ENCODE data around the gene IFT88. TPM values are rescaled to one million over a fixed set of nuclear protein-coding genes. Genes with fewer than 3 reads are reported as not detected.

The IFT88 gene
- polyA plus RNA-seq, 3 donors: 2.9 to 4.5 (median 4.1) TPM

DNA sequence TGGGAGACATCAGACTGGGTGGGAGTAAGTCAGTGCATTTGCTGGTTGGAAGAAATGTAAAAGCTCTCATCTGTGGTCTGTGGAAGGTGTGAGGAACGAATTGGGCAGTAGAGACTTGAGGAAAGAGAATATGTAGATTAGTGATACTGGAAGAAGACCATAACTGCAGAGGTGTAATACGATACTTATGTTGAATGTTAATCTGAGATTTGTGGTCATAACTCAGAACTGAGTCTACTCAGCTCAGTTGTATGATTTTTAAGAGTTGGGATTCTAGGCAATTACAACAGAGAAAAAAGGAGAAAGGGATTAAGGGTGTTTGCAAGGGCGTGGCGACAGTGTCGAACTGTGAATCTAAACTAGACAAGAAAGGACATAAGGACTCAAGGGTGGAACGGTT lies 133.3 kb downstream of the IFT88 start:
- H3K36me3 Mint-ChIP-seq: peaks cover 0 to 2% of the 10 kb centered on the region in 2 donors
- no peak overlapping the region for H3K4me3 ChIP-seq (replicated peaks in 1 of 3; ENCODE audit: low read depth in 2 of 3, low read length in 3 of 3)
- peaks cover 22 to 30% of the 10 kb centered on the region in 2 donors for H3K27me3 ChIP-seq (ENCODE audit: control insufficient read depth in 2 of 2, insufficient read depth in 2 of 2, low read length in 2 of 2)
- H2AFZ ChIP-seq (ENCODE audit: insufficient read depth, low read depth, low read length, poor library complexity, severe bottlenecking): no peak overlapping the region
- H3K79me2 ChIP-seq (ENCODE audit: insufficient read depth, low read length): no peaks in the 10 kb centered on the region
- 97% methylated on average over 6 of the region's 6 CpGs for WGBS (ENCODE audit: insufficient coverage)
- H3K4me2 ChIP-seq (replicated peaks; ENCODE audit: extremely low read depth, low read length, poor library complexity, severe bottlenecking): no peak overlapping the region
- TF ChIP-seq CTCF (IDR thresholded peaks at IDR 0.05): no peak
- no peaks in the 10 kb centered on the region for H4K20me1 ChIP-seq (ENCODE audit: insufficient read depth, low read length)
- H3K4me1 Mint-ChIP-seq: peaks cover 22% of the 10 kb centered on the region
- H3K9me3 ChIP-seq (replicated peaks in 1 of 2; ENCODE audit: control insufficient read depth in 1 of 2, insufficient read depth in 1 of 2, low read length in 2 of 2): peaks cover 0 to 3% of the 10 kb centered on the region in 2 donors
- H3K27ac ChIP-seq (ENCODE audit: low read depth in 1 of 2, low read length in 2 of 2): no peak overlapping the region
- H3K9ac ChIP-seq (ENCODE audit: insufficient read depth, low read length, poor library complexity, severe bottlenecking): no peak overlapping the region
- no peak for DNase-seq
- peak overlapping the region in 1 of 2 donors; percentile 39 for H3K4me3 Mint-ChIP-seq
- peaks cover 0 to 8% (median 4%) of the 10 kb centered on the region in 7 donors for H3K9me3 Mint-ChIP-seq
- no peaks in the 10 kb centered on the region for H3K36me3 ChIP-seq (replicated peaks in 1 of 2; ENCODE audit: control insufficient read depth in 1 of 2, insufficient read depth in 2 of 2, low read length in 2 of 2)
- H3K4me1 ChIP-seq (ENCODE audit: control insufficient read depth in 1 of 2, insufficient read depth in 2 of 2, low read length in 2 of 2): peaks cover 11 to 12% of the 10 kb centered on the region in 2 donors
- intact Hi-C loops (cut with micrococcal nuclease): no loop called here
- H3K27me3 Mint-ChIP-seq (ENCODE audit: low read depth in 3 of 3): peaks cover 33 to 43% (median 42%) of the 10 kb centered on the region in 3 donors
- no peak overlapping the region for H3K27ac Mint-ChIP-seq

- Histone ChIP-seq H4K20me1 (ENCODE audit: insufficient read depth, low read length) (no peaks in the 10 kb centered on the region), H3K9ac (ENCODE audit: insufficient read depth, low read length, poor library complexity, severe bottlenecking) (no peak overlapping the region), H3K27me3 (ENCODE audit: control insufficient read depth in 2 of 2, insufficient read depth in 2 of 2, low read length in 2 of 2) (peaks cover 22 to 30% of the 10 kb centered on the region in 2 donors), H3K4me1 (ENCODE audit: control insufficient read depth in 1 of 2, insufficient read depth in 2 of 2, low read length in 2 of 2) (peaks cover 11 to 12% of the 10 kb centered on the region in 2 donors), H2AFZ (ENCODE audit: insufficient read depth, low read depth, low read length, poor library complexity, severe bottlenecking) (no peak overlapping the region), H3K4me3 (replicated peaks in 1 of 3; ENCODE audit: low read depth in 2 of 3, low read length in 3 of 3) (no peak overlapping the region), H3K79me2 (ENCODE audit: insufficient read depth, low read length) (no peaks in the 10 kb centered on the region), H3K36me3 (replicated peaks in 1 of 2; ENCODE audit: control insufficient read depth in 1 of 2, insufficient read depth in 2 of 2, low read length in 2 of 2) (no peaks in the 10 kb centered on the region), H3K9me3 (replicated peaks in 1 of 2; ENCODE audit: control insufficient read depth in 1 of 2, insufficient read depth in 1 of 2, low read length in 2 of 2) (peaks cover 0 to 3% of the 10 kb centered on the region in 2 donors), H3K27ac (ENCODE audit: low read depth in 1 of 2, low read length in 2 of 2) (no peak overlapping the region), H3K4me2 (replicated peaks; ENCODE audit: extremely low read depth, low read length, poor library complexity, severe bottlenecking) (no peak overlapping the region)
- Mint-ChIP-seq H3K27ac (no peak overlapping the region), H3K4me3 (peak overlapping the region in 1 of 2 donors; percentile 54), H3K27me3 (ENCODE audit: low read depth in 3 of 3) (peaks cover 33 to 47% (median 45%) of the 10 kb centered on the region in 3 donors), H3K9me3 (peaks cover 0 to 8% (median 4%) of the 10 kb centered on the region in 7 donors), H3K4me1 (peaks cover 20% of the 10 kb centered on the region), H3K36me3 (peaks cover 0 to 2% of the 10 kb centered on the region in 2 donors)
- DNase-seq: peak in 1 of 3 donors; percentile 6
- no peak for TF ChIP-seq CTCF (IDR thresholded peaks at IDR 0.05)
- no CpG with 5 or more reads among the region's 3 CpGs for WGBS (ENCODE audit: insufficient coverage)
- intact Hi-C loops (cut with micrococcal nuclease): no loop called here
Observed at GRCh38 chr13:20701461-20701860, 134.5 kb downstream of the IFT88 start.
